GM19468 (cell line): ENCODE measurements around the gene PBX3.
"Not testable (repeated sequence)": the region's sequence is repeated elsewhere in the genome, so short reads cannot be mapped to it uniquely, and the experiment has no call there.

Experiments used
- ATAC-seq: cut with Tn5 transposase; IDR thresholded peaks from one replicate; pipeline ENCODE4 v1.9.1; 2021; ENCODE audit warnings: mild to moderate bottlenecking, moderate library complexity, moderate number of reproducible peaks; ENCODE audit not compliant: unreplicated experiment; ENCODE audit errors: extremely low read depth

The PBX3 gene

DNA sequence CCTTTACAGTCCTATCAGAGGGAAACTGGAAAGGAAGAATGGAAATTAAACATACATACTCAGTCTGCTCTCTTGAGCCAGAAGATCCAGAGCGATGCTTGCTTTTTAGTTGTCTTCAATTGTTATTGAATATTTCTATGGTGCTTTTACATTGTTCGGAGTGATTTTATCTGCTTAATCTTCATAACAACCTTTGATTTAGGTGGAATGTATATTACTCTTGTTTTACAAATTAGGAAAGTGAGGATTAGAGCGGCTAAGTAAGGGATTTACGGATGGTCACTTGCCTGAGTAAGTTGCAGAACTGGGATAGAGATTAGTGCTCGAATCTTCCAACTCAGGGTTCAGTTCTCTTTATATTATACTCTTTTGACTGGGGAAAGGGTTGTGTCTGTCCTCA, 69.1 kb downstream of the PBX3 start:
- no peak for ATAC-seq

DNA sequence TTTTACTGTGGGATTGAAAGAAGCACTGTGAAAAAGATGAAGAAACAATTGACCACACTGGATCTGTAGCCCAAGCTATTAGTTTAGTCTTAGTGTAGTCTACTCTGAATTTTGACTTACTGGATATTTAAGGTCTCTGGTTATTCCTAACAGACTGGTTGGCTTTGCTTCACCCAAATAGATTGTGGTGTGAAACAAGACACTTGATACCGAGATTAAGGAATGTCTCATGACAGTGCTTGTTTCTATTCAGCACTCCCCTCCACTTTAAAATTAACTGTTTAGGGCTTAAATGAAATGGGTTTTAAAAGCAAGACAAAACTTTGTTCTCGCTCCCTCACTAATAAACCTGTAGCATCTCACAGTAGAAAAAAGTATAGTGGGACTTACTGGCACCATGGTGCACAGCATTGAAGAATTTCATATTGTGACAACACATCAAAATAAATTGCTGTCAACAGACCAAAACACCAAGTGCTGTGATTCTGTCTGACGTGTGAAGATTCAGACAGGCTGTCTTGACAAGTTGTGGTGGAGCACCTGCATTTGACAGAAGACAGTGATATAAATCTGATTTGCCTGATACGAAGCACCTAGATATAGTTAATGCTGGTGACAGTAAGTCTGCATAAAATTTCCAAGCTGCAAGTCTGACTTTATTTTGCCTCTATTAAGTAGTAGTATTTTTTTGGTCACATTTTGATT, 73.1 kb downstream of the PBX3 start:
- no peak for ATAC-seq

DNA sequence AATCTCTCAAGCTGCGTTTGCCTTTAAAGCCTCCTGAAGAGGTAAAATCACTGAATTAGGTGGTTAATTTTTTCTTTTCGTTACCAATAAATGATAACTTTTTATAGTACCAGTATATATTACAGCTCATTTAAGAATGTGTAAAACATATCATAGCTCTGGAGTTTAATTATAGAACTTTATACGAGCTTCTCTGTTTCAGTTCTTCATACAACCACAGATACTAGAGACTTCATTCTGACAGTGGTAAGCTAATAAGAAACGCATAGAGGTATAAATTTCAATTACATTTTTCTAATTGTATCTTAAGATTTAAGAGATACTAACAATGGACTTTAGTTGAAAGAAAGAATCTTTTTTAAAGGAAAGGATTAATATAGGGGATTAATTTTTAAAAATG, 73.9 kb downstream of the PBX3 start:
- no peak for ATAC-seq

DNA sequence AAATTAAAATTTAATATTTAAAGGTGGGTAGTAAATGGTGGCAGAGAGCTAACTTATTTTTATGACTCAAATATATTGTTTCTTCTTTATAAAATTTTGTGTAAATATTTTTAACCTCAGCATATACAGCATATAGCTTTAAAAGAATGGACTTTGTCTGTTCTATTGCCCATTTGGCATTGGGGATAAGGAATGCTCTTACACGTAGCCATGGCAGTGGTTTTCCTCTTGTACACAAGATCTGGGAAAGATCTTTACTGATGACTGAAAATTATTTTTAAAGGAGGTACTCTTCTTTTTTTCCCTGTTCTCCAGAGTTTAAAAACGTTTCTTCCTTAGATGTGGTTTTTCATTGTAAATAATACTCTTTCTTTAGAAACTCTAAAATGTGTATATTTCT, 75.0 kb downstream of the PBX3 start:
- ATAC-seq = no peak

DNA sequence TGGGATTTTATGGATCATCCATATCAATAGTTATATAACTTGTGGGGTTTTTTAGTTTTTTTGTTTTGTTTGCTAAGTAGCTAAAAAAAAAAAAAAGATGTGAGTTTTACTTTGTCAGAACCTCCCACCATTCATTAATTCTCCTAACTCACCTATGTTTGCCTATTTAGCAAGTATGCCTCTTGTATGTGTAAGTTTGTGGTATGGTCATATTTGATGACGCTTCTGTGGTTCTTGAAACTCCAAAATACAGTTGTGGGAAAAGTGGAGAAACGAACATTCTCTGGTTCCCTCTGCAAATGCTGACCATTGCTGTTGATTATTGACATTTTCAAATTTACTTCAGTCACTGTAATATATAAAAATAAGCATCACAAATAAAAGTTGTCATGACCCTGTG, 75.7 kb downstream of the PBX3 start:
- no peak for ATAC-seq

DNA sequence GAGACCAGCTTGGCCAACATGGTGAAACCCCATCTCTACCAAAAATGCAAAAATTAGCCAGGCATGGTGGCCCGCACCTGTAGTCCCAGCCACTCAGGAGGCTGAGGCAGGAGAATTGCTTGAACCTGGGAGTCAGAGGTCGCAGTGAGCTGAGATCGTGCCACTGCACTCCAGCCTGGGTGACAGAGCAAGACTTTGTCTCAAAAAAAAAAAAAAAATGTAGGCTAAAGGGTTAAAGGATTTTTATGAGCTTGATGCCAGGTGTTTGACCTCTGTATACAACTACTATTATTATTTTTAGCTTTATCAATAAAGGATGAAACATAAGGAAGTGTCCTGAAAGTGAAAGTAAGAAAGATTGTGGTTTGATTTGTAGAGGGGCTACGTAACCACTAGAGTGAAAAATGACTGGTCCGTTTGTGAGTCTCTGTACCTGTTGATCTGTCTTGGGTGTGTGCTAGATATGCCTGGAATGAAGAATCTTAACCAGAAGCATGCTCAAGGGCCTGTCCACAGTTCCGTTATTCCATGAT, 76.8 kb downstream of the PBX3 start:
- not testable (repeated sequence) for ATAC-seq

DNA sequence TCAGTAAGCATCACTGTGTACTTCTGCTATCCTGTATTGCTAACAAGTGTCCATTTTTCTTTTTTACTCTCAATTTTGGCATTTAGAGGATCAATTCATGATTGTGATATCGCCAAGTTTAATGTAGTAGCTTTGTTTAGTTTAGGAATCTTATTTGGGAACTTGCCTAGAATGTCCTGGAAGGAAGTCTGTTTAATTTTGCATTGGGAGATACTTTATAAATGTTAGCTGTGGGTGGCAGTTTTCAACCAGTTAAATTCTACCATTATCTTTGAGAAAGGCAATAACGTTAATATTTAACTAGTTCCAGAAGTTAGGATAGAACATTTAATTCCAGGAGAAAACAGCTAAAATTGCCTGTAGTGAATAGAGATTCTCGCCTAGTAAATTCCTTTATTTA, 78.6 kb downstream of the PBX3 start:
- no peak for ATAC-seq

DNA sequence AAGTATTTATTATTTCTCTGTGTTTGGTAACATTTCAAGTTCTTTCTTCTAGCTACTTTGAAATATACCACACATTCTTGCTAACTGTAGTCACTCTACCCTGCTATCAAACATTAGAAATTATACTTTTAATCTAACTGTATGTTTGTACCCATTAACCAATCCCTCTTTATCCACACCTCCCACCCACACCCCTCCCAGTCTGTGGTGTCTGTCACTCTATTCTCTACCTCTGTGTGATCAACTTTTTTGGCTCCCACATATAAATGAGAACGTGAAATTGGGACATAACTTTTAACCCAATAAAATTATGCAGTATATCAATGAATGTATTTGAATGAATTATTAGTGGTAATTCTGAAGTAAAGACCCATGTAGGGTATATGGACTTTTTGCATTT, 79.7 kb downstream of the PBX3 start:
- ATAC-seq = no peak

DNA sequence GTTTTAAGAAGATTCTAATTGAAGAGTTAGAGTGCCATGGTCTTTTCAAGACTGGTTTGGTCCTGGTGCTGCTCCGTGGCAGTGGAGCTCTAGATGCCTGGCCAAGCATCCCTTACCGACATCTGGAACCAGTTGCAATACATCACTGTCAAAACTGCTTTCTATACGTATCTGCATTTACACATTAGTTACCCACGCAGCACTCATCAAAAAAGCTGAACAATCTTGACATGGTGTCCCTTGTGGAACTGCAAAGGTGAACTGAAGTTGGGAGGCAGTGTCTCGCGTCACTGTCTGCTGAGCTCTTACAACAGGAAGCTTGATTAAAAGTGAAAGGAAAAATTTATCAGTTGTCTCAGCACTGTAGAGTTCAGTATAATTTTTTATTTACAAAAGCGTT, 82.6 kb downstream of the PBX3 start:
- peak; percentile 42 for ATAC-seq

DNA sequence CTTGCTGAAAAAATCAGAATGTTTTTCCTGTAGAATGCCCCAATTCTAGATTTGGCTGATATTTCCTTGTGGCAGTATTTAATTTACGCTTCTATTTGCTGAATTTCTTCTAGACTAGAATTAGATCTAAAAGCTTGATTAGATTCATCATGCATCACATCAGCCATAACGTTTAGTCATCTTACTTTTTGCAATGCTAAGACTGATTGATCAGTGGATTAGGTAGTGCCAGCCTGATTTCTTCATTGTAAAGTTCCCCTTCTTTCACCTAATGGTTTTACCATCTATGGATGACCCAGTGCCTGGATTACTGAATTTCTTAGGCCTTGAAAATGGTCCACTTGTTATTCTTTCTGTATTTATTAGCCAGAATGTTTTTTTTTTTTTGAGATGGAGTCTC, 83.9 kb downstream of the PBX3 start:
- ATAC-seq = no peak

DNA sequence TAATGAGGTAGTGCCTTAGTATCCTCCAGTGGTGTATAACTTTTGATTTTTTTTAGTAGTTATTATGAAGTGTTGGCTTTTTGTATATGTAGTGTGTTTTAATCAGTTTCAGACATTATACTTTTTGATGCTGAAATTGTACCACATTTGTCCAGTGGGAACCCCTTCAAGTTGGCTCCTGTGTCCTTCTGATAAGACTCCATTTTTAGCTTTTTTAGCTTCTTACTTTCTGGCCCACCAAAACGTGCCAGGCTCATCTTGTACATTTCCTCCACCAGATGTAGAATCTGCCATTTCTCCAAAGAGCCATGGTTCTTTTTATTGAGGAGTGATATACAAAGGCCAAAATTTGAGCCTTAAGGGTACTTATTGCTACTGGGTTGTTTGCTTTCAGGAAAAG, 84.4 kb downstream of the PBX3 start:
- ATAC-seq = no peak

DNA sequence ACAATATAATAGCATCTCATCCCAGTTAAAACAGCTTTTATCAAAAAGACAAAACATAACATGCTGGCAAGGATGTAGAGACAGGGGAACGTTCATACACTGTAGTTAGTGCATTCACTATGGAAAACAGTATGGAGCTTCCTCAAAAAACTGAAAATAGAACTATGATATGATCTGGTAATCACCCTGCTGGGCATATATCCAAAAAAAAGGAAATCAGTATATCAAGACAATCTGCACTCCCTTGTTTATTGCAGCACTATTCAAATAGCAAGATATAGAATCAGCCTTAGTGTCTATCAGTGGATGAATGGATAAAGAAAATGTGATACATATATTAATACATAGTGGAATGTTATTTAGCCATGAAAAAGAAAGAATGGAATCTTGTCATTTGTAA, 88.5 kb downstream of the PBX3 start:
- no peak for ATAC-seq

DNA sequence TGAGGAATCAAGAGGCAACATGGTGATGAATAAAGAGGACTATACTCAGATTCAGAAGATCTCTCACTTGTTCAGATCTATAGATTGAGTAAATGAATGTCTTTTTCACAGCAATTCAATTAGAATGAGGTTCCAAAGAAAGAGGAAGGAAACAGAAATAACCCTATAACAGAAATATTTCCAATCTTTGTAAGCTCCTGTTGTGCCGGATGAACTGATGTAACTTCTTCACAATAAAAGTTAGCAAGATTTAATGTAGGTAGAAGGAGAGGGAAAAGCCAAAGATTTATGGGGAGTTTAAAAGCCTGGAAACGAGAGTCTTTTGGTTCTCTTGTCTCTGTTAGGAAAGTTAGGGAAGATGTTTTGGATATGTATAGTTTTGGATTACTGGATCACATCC, 92.1 kb downstream of the PBX3 start:
- no peak for ATAC-seq

DNA sequence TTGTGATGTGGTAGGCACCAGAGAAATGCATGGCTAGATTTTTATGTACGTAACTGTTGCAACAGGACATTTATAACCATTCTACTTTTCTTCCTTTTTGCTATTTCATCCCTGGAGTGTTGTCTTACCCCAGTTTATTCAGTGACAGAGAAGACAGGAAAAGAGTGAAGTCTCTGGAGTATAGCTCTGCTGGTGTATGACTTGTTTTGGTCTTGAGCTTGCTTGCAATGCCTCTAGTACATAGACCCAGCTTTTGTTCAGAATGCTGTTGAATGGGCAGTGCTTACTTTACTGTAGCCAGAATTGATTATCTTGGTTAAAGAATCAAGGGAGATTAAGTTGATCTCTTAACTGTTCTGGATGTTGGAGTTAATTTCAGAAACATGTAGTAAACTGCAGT, 94.3 kb downstream of the PBX3 start:
- ATAC-seq = no peak

DNA sequence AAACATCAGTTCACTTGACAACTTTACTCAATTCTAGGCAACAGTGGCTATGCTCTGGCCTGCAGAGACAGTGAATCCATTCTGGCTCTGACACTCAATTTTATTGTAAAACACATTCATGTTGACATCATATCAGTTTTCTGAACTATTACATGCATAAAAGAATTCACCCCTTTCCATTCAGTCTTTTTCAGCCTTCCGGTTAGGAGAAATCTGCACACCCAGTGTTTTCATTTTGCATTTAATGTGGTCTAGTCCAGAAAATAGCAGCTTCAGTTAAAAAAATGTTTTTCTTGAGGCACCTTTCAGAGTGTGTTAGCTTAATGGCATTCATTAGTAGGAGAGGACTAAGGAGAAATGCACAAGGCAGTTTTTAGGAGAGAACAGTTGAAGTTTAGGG, 95.1 kb downstream of the PBX3 start:
- ATAC-seq = no peak

DNA sequence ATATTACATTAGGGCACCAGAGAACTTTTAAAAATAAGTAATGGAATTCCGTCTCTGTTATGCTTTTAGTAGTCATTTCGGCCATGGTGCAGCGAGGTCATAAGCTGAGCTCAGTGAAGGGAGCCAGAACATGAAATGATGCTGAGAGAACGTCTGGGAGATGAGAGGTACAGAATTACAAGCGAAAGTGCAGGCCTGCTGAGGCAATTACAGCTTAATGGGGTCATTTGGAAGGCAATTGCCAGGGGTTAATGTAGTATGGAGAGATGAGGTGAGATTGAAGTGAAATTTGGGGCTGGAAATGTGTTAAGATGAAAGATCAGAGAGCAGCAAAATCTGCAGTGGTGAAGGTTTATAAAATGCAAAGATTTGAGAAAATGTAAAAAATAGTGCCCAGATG, 96.5 kb downstream of the PBX3 start:
- no peak for ATAC-seq

DNA sequence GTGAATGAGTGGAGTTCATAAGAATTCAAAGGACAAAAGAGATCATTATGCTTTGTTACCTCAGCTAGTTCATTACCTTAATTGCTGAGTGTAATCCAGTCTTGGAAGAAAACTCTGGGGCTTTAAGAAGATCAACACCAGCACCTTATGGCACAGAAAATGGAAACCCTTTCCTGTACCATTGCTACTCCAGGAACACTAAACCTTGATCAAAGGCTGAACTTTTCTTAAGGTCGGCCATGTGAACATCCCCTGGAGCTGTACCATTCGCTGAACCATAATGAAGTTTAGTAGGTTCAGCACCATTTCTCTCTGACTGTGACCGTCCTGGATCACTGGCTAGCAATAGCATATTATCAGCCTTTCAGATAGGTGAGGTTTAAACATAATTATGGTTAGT, 97.4 kb downstream of the PBX3 start:
- no peak for ATAC-seq

DNA sequence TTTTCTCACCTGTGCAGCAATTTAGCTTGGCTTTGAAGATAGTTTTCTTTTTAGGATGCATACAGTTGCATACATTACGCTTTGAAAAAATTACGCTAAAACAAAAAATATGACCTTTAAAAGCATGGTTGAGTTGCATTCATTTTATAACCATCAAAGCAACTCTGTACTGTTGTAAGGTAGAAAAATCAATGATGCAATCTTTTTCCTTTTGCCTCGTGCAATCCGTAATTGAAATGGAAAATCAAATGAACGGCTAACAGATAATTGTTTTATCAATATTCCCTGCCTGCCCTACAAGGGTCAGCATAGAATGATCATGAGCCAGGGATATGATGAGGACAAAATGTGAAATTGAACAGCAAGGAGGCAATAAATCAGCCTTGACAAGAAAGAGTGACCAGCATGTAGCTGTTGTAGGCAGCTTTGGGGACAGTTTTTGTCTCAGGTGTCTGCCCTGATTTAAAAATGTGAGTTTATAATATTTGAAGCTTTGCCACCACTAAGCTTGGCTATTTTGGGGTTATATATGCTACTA, 98.2 kb downstream of the PBX3 start:
- no peak for ATAC-seq

DNA sequence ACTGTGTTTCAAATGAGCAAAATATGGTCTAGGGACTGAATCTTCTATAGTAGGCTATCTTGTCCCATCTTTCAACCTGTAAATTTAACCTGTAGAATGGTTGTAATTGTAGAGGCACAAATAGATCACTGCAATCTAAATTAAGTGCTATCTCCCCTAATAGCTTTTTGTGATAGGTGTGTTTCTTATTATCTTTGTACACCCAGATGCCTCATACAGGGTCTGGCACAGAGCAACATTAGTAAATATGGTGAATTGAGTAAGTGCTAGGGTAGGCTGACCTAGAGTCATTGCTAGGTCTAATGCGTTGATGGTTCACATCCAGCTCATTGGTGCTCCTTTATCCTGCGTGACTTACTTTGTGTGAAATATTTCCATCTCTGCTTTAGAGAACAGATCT, 100.6 kb downstream of the PBX3 start:
- ATAC-seq = no peak

DNA sequence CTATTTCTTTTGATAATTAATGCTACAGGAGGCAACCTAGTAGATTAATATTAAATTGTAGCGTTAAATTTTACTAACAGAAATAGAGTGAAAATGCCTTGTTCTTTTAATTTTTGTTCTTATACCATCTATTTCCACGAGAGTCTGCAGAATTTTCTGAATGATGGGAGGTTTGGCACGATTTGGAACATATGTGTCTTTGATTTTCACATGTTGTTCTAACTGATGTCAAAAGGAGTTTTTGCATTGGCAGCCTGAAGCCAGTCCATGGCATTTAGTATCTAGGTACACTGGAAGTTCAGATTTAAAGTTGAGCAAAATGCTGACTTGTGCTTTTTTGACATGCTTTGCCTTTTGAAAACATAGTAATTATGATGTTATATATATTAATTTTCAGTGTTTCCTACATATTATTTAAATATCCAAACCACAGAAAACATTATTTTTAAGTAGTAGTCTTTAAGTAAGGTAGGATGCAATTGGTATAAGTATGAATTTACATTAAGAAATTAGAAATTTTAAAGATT, 103.0 kb downstream of the PBX3 start:
- ATAC-seq = no peak

DNA sequence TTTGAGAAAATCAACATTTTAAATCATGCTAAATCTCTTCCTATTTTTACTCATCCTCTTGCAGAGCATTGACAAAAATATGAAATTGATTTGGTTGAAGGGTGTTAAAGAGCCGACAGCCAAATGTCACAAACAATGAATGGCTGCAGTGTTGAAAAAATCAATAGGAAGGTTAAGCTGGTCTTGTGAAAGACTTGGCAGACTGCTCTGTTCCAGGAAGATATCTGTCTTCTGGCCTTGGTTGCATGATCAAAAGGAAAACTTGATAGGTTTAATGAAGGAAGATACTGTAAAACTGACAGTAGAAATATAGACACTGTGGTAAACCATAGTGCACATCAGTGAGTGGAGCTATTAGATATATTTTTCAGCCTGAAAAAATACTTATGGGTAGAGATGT, 103.6 kb downstream of the PBX3 start:
- no peak for ATAC-seq

DNA sequence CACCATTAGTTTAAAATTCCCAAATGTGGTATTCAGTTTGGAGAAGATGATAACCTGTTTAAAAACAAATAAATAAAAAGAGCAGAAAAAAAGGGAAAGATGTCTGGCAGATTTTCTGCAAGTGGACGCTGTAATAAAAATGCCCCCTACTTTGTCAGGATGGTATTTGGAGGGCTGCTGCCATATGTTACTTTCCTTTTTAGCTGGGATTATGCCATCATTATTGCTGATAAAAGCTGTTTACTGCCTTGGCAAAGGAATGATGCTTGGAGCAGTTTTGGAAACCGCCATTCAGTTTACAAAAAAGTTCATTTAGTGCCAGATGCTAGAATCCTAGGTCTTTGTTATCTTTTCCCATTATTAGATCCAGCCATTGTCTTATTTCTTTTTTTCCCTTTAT, 104.8 kb downstream of the PBX3 start:
- ATAC-seq = no peak
